Fibroblast of mammary gland (primary cell): ENCODE data around the gene INPP5A.

Experiments used
- DNase-seq: peaks from one replicate; pipeline ENCODE4 v3.0.0-alpha.2; 2010; ENCODE audit warnings: low read depth
- H3K4me3 ChIP-seq: 2 replicates; pipeline ENCODE4 v1.5.1; 2011; ENCODE audit warnings: low read depth, mild to moderate bottlenecking, low read length, moderate library complexity; ENCODE audit not compliant: control insufficient read depth
- CTCF ChIP-seq: conservative IDR thresholded peaks from 2 replicates; pipeline ENCODE4 v1.5.1; 2011; ENCODE audit warnings: low read depth, low read length, inconsistent platforms; ENCODE audit not compliant: control insufficient read depth, insufficient read depth

INPP5A gene

GRCh38 chr10:132693676-132694075 lies 156.1 kb downstream of the INPP5A start:
- DNase-seq, result no peak
- TF ChIP-seq CTCF, result no peak
- no peak overlapping the region for H3K4me3 ChIP-seq

GRCh38 chr10:132696204-132696603 lies 158.6 kb downstream of the INPP5A start:
- DNase-seq, result no peak
- TF ChIP-seq CTCF, result no peak
- H3K4me3 ChIP-seq, result no peak overlapping the region

- no peak for DNase-seq
- H3K4me3 ChIP-seq, result no peak overlapping the region
- no peak for TF ChIP-seq CTCF
Observed at GRCh38 chr10:132696728-132697577, 159.4 kb downstream of the INPP5A start.

- H3K4me3 ChIP-seq, result no peak overlapping the region
- no peak for TF ChIP-seq CTCF
- DNase-seq, result no peak
Observed at GRCh38 chr10:132697578-132698200, 160.1 kb downstream of the INPP5A start.

- TF ChIP-seq CTCF, result no peak
- DNase-seq, result no peak
- H3K4me3 ChIP-seq, result no peak overlapping the region
Observed at GRCh38 chr10:132698211-132698751, 160.7 kb downstream of the INPP5A start.

- no peak for TF ChIP-seq CTCF
- no peak overlapping the region for H3K4me3 ChIP-seq
Observed at GRCh38 chr10:132698761-132699391, 161.3 kb downstream of the INPP5A start.

More at GRCh38 chr10:132698761-132699391, 161.3 kb downstream of the INPP5A start:
- DNase-seq, result no peak
